Measurements from ENCODE around the gene CYTIP. TPM values are rescaled to one million over a fixed set of nuclear protein-coding genes. Genes with fewer than 3 reads are reported as not detected.
"Not testable (repeated sequence)": the region's sequence is repeated elsewhere in the genome, so short reads cannot be mapped to it uniquely, and the experiment has no call there.

The CYTIP gene
- total RNA-seq, 1 donor from 2014 or later = 40.5 TPM

DNA sequence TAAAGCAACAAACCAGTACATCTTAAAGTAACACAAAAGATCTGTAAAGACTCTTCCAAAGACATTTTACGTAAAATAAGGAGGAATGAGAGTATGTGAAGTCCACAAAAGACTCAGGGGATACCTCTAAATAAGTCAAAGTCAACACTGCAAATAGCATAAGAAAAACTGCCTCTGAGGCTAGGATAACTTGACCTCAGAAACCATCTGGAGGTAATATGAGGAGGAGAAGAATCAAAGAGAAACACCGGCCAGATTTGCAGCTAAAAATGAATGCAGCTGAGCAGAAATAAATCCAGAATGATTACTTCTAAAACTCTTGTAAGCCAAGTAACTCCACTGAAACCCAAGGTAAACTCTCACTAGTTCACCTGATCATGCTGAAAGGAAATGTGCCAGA lies 66.0 kb downstream of the CYTIP start:
- no peaks in the 10 kb centered on the region for H3K27me3 ChIP-seq (ENCODE audit: low read depth)
- H3K4me3 ChIP-seq = no peak overlapping the region
- no peak for DNase-seq
- TF ChIP-seq, protein P1, sequence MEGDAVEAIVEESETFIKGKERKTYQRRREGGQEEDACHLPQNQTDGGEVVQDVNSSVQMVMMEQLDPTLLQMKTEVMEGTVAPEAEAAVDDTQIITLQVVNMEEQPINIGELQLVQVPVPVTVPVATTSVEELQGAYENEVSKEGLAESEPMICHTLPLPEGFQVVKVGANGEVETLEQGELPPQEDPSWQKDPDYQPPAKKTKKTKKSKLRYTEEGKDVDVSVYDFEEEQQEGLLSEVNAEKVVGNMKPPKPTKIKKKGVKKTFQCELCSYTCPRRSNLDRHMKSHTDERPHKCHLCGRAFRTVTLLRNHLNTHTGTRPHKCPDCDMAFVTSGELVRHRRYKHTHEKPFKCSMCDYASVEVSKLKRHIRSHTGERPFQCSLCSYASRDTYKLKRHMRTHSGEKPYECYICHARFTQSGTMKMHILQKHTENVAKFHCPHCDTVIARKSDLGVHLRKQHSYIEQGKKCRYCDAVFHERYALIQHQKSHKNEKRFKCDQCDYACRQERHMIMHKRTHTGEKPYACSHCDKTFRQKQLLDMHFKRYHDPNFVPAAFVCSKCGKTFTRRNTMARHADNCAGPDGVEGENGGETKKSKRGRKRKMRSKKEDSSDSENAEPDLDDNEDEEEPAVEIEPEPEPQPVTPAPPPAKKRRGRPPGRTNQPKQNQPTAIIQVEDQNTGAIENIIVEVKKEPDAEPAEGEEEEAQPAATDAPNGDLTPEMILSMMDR (IDR thresholded peaks at IDR 0.05) = no peak
- H3K4me1 ChIP-seq = no peaks in the 10 kb centered on the region
- intact Hi-C loops (cut with DNase I) = no loop called here
- no peak for ATAC-seq
- H3K9me3 ChIP-seq = peaks cover 10% of the 10 kb centered on the region
- H3K36me3 ChIP-seq = no peaks in the 10 kb centered on the region
- no peak overlapping the region for H3K27ac ChIP-seq

DNA sequence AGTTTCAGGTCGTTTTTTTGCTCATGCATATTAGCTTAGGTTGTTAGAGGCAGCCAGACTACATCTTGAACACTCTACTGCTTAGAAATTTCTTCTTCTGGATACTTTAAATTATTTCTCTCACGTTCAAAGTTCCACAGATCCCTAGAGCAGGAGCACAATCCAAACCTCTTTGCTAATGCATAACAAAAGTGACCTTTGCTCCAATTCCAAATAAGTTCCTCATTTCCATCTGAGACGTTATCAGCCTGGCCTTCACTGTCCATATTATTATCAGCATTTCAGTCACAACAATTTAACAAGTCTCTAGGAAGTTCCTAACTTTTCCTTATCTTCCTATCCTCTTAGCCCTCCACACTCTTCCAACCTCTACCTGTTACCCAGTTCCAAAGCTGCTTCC lies 67.8 kb downstream of the CYTIP start:
- H3K27me3 ChIP-seq (ENCODE audit: low read depth) = no peaks in the 10 kb centered on the region
- no peak for DNase-seq
- no peaks in the 10 kb centered on the region for H3K36me3 ChIP-seq
- TF ChIP-seq, protein P1 (IDR thresholded peaks at IDR 0.05) = no peak
- H3K9me3 ChIP-seq = peaks cover 10% of the 10 kb centered on the region
- H3K4me3 ChIP-seq = no peak overlapping the region
- H3K27ac ChIP-seq = no peak overlapping the region
- ATAC-seq = no peak
- intact Hi-C loops (cut with DNase I) = no loop called here
- no peaks in the 10 kb centered on the region for H3K4me1 ChIP-seq

DNA sequence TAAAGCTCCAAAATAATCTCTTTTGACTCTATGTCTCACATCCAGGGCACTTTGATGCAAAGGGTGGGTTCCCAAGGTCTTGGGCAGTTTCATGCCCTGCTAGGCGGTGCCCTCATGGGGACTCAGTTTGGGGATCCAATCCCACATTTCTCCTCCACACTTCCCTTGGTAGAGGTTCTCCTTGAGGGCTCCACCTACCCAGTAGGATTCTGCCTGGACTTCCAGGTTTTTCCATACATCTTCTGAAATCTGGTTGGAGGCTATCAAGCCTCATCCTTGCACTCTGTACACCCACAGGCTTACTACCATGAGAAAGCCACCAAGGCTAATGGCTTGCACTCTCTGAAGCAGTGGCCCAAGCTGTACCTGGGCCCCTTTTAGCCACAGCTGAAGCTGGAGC lies 68.5 kb downstream of the CYTIP start:
- intact Hi-C loops (cut with DNase I) = no loop called here
- H3K9me3 ChIP-seq = peaks cover 10% of the 10 kb centered on the region
- DNase-seq = no peak
- no peak for ATAC-seq
- no peaks in the 10 kb centered on the region for H3K4me1 ChIP-seq
- no peak overlapping the region for H3K4me3 ChIP-seq
- no peak overlapping the region for H3K27ac ChIP-seq
- H3K36me3 ChIP-seq = no peaks in the 10 kb centered on the region
- no peaks in the 10 kb centered on the region for H3K27me3 ChIP-seq (ENCODE audit: low read depth)
- TF ChIP-seq, protein P1 (IDR thresholded peaks at IDR 0.05) = no peak

DNA sequence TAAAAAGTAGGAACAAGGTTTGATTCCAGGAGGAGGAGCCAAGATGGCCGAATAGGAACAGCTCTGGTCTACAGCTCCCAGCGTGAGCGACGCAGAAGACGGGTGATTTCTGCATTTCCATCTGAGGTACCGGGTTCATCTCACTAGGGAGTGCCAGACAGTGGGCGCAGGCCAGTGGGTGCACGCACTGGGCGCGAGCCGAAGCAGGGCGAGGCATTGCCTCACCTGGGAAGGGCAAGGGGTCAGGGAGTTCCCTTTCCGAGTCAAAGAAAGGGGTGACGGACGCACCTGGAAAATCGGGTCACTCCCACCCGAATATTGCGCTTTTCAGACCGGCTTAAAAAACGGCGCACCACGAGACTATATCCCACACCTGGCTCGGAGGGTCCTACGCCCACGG lies 75.4 kb downstream of the CYTIP start:
- DNase-seq; H3K36me3 ChIP-seq; H3K9me3 ChIP-seq; H3K27me3 ChIP-seq (ENCODE audit: low read depth); H3K4me3 ChIP-seq; intact Hi-C loops (cut with DNase I); ATAC-seq; H3K4me1 ChIP-seq; H3K27ac ChIP-seq: not testable (repeated sequence)

DNA sequence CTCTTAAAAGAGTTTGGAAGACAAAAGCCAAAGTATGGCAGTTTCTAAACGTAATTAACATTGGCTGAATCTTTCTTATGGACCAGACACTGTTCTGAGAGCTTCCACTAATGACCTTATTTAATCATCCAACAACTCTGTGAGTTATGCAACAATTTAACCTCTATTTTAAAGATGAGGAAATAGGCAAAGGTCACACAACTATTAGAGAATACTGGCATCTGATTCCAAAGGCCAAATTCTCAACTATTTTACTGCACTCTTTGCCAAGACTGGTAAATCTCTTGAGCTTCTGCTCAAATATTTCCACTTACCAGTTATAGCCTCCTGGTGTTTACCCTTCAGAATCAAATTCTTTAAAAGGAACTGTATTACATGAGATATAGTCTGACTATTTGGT lies 76.2 kb downstream of the CYTIP start:
- TF ChIP-seq, protein P1 (IDR thresholded peaks at IDR 0.05) = no peak
- intact Hi-C loops (cut with DNase I) = no loop called here
- H3K27me3 ChIP-seq (ENCODE audit: low read depth) = no peaks in the 10 kb centered on the region

More for the DNA sequence above, 76.2 kb downstream of the CYTIP start:
- H3K36me3 ChIP-seq = no peaks in the 10 kb centered on the region
- no peak for DNase-seq
- ATAC-seq = no peak
- no peak overlapping the region for H3K4me3 ChIP-seq
- no peaks in the 10 kb centered on the region for H3K4me1 ChIP-seq
- no peaks in the 10 kb centered on the region for H3K9me3 ChIP-seq
- no peak overlapping the region for H3K27ac ChIP-seq

Other genes with a start within 250 kb of the CYTIP start
- gene GALNT5, start 186.4 kb downstream of the CYTIP start, total RNA-seq = 33.9 TPM
- gene ERMN, start 118.3 kb downstream of the CYTIP start, total RNA-seq = 0.21 TPM
- 1.7 TPM for gene ACVR1C, start 184.8 kb upstream of the CYTIP start, total RNA-seq

Measured in lower lobe of right lung (tissue), 2 donors.